NCI-H69 (cell line): ENCODE measurements around the gene KRTAP10-2.

ENCODE experiments used
- DNase-seq: peaks from one replicate; lab custom pipeline; 2025; lab: John Stamatoyannopoulos, UW

The KRTAP10-2 gene

GRCh38 chr21:44539991-44540666, 11.2 kb downstream of the KRTAP10-2 start, which contains the start of gene KRTAP10-1:
TSS of gene KRTAP10-1 (minus strand) at chr21:44540195. CDS start at chr21:44540150, 45 bp downstream.
- no peak for DNase-seq

- DNase-seq = peak; percentile 70
These were observed 12.3 kb downstream of the KRTAP10-2 start for GRCh38 chr21:44539046-44539445.

DNA sequence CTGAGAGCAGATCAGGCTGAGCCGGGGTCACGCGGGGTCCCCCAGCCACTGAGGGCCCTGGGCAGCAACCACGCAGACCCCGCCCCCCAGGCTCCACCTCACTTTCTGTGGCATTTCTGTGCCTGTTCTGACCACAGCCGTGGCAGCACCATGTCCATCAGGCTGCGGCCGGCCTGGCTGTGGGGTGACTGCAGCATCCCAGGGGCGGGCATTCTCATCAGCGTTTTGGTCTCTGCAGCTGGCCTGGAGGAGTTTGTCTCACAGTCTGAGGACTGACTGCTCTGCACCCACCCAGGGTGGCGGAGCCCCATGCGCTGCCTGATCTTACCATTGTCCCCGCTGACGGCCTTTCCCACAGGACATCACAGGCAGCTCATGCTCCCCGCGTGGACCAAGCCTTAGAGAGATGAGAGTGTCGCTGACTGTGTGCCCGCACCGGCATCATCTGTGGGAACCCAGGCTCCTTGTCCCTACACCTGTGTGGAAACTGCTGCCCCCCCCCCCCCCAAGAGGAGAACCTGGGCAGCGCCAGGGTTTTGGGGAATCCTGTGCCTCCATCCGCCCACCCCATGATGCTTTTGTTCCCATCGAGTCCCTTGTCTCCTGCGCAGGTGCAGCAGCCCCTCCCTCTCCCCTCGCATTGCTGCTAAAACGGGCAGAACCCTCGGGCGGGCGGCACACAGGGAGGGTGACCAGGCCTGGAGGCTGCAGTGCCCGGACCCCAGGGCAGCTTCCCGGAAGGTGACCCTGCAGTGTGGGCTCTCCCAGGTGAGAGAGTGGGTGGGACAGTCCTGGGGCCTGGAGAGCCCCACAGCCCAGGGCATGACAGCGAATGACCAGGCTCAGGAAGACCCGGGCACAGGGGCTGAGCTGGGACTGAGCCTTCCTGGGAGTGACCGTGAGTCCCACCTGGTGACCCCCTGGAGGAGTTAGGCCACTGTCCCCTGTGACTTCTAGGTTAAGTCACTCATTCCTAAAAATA, 13.1 kb downstream of the KRTAP10-2 start:
- DNase-seq = no peak

DNA sequence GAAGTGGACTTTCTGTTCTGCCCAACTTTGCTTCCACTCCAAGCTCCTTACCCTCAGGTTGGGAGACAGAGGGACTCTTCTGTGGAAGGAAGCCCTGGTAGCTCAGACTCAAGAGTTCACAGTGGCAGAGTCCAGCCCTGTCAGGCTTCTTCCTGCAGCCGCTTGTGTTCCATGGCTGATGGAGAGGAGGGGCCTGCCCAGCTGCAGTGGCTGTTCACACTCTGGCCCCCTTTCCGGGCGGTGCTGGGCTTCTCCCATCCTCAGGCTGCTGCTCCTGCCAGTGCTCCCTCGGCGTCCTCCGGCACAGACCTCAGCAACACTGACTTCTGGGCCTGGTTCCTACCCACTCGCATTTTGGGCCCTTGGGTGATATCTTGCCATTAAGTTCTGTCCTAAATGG, 15.3 kb downstream of the KRTAP10-2 start:
- DNase-seq = no peak

GRCh38 chr21:44534688-44535087, 16.6 kb downstream of the KRTAP10-2 start:
- DNase-seq = no peak

- DNase-seq = no peak
These were observed 17.2 kb downstream of the KRTAP10-2 start for GRCh38 chr21:44533891-44534627.

DNA sequence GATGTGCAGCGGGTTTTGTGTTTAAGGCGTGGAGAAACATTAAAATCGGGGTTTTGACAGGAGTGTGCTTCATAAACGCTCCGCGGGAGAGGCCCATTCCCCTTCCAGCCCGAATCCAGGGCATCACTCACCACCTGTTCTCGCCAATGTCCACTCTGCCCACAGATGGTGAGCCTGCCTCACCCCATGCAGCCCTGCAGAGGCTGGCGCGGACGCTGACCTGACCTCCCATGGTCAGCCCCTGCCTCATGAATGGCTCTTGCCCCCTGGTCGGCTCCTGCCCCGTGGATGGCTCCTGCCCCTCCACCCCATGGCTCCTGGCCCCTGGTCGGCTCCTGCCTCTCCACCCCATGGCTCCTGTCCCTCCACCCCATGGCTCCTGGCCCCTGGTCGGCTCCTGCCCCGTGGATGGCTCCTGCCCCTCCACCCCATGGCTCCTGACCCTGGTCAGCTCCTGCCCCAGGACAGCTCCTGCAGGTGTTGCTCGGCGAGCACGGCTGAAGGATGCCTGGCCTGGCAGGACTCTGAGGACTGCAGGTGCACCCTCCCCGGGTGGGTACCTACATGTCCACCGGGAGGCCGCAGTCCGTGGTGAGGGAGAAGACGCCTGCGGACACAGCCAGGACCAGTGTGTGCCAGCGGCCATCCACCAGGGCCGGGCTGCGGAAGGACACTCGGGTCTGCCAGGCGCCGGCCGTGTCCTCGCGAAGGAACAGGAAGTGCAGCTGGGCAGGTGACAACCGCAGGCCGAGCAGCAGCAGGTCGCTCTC, 18.0 kb downstream of the KRTAP10-2 start:
- no peak for DNase-seq

DNA sequence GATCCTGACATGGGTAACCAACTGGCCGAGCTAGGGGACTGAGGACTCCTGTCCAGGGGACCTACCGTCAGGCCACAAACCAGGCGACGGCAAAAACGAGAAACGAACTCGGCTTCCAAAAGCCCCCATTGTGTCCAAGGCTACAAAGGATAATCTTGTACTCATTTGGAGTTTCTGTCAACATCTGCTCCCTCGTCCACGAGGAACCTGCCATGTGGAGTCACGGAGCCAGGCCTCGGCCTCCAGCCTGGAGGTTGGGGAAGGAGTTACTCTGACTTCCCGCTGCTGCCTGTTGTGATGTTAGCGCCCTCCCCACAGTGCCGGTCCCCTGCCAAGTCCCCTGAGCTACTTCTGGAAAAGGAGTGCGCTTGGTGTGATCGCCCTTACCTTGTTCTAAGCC, 18.6 kb downstream of the KRTAP10-2 start:
- DNase-seq = no peak

DNA sequence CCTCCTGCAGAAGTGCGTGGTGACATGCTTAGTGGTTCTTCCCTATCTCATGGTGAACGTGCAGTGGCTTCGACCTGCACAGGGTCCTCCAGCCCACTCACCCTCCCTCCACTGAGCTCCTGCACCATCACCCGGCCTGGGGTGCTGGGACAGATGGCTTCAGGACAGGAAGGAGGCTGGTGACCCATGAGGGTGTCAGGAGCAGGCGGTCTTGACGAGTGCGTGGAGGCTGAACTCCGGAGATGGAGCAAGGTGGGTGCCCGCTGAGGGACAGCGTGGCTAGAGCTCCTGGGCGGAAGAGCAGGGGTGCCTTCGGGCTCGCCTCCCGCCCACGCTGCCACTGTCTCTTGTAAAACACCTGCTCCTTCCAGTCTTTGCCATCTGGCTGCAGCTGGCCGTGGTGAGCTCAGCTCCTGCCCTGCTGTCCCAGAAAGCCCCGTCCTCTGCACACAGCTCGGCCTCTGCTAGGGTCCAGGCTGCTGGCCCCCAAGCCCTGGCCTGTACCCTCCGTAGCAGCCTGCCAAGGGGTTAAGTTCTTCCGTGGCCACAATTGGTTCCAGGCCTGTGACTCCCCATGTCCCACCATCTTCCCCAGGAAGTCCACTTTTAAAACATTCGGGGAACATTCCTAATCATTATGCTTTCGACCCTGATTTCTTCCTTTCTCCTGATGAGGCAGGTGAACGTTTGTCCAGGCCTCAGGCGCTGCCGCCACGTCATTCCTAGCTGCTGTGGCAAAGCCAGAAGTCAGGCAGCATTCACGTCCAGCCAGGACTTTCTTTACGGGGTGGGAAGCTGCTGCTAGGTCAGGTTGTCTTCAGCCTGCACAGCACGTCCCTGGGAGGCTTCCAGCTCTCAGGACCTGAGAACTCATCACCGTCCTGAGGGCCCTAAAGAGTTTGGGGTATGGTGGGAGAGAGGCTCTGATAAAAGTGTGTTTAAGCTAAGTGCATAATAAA, 19.4 kb downstream of the KRTAP10-2 start:
- DNase-seq = no peak

DNA sequence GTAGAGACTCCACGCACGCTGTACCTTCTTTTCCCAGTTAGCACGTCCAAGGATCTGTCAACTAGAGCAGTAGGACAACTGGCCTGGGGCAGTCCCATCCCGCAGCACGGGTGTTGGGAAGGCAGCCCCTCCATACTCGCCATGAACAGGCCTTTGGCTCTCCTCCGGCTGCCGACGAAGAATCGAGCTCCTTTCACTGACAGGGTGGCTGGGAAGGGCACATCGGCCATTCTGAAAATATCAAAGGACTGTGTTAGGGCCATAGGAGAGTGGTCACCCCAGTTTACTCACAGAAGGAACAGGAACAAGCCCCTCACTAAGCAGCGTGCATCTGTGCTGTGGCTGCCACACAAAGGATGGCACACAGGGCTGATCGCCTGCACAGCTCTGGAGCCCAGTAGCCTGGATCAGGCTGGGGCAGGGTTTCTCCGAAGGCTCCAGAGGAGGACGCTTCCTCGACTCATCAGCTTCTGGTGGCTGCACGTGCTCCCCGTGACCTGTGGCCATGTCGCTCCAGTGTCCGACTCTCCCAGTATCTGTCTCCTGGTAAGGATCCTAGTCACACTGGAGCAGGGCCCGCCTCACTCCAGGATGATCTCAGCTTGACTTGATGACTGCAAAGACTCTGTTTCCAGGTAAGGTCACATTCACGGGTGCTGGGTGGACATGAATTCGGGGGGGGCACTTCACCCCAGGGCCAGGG, 20.3 kb downstream of the KRTAP10-2 start:
- no peak for DNase-seq

DNA sequence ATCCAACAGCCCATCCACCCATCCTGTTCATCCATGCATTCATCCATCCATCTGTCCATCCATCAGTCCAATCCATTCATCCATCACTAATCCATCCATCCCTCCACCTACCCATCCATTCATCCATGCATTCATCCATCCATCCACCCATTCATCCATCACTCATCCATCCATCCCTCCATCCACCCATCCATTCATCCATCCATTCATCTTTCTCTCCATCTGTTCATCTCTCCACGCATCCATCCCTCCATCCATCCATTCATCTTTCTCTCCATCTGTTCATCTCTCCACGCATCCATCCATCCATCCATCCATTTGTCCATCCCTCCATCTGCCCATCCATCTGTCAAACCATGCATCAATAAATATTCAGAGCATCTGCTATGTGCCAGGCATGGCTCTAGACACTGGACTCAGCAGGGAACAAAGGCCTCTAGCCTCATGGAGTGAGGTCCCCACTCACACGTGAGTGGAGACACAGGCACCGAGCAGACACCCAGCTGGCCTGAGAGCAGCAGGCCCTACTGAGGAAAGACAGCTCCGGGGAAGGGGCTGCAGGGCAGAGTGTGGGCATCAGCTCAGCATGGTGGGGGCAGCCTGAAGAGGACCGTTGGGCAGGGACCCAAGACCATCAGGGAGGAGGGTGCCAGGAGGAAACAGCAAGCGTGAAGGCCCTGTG, 20.9 kb downstream of the KRTAP10-2 start:
- DNase-seq = no peak

GRCh38 chr21:44529503-44530125, 21.7 kb downstream of the KRTAP10-2 start:
- DNase-seq = no peak

DNA sequence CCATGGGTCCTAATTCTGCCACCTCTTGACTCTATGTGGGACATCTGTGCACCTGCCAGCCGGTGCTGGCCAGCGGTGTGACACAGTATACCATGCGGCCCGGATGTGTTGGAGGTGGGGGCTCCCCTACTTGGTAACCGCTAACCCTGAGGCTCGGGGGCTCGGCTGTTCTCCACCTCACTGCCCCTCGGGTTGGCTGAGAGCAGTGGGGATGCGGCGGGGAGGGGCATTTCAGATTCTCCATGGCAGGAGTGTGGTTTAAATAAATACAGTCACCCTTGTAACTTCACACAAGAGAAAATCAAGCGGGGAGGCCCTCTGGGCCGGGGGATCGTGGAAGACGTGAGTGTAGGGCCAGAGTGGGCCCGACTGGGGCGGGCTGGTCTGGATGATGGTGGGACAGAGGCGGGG, 22.3 kb downstream of the KRTAP10-2 start:
- DNase-seq = no peak

DNA sequence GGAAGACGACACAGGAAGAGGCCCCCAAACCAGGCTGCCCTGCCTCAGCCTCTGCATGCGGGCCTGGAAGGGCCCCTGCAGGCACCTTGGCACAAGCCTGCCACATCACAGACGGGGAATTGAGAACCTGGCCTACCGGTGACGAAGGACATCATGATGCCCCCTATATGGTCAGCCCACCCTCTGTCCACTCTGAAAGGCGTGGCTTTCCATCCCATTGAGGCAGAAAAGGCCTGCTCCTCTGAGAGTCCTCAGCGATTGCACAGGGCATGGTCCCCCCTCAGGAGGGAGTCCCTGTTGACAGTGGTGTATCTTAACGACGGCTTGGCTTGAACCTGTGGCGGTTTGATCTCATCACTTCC, 22.7 kb downstream of the KRTAP10-2 start:
- no peak for DNase-seq

GRCh38 chr21:44527983-44528633, 23.2 kb downstream of the KRTAP10-2 start:
- DNase-seq = no peak

- DNase-seq = no peak
These were observed 23.9 kb downstream of the KRTAP10-2 start for GRCh38 chr21:44527156-44527982.
